SK-N-MC (cell line): ENCODE measurements around the gene HOXC13.

Experiments
- EZH2 ChIP-seq: fragments of 200-600 bp; sonication (generic); IDR thresholded peaks from one replicate; pipeline ENCODE4 v1.6.1; 2017; ENCODE audit warnings: antibody characterized with exemption
- FOXP2 ChIP-seq: optimal IDR thresholded peaks from 2 replicates; pipeline ENCODE3; 2011; ENCODE audit warnings: mild to moderate bottlenecking, moderate library complexity; ENCODE audit not compliant: insufficient read depth; ENCODE audit errors: extremely low read length, control extremely low read depth
- POLR2AphosphoS5 ChIP-seq: IDR thresholded peaks from 2 replicates; pipeline ENCODE4 v1.6.1; 2012; ENCODE audit warnings: mild to moderate bottlenecking, low read depth, low read length, borderline replicate concordance

GRCh38 chr12:53950437-53950773, 11.8 kb downstream of the HOXC13 start:
- TF ChIP-seq EZH2 (no peak), POLR2AphosphoS5 (no peak), FOXP2 (no peak)
